Brain microvascular endothelial cell (primary cell): ENCODE measurements around the gene MYCBP.

Experiments
- DNase-seq: peaks from one replicate; pipeline ENCODE4 v3.0.0-alpha.2; 2020
- H3K27ac ChIP-seq: fragments of 250-450 bp; sonication (Bioruptor Pico); 2 replicates; pipeline ENCODE4 v1.5.1; 2020; ENCODE audit warnings: mild to moderate bottlenecking, moderate library complexity
- H3K27me3 ChIP-seq: fragments of 250-450 bp; sonication (Bioruptor Pico); replicated peaks from 2 replicates; pipeline ENCODE4 v1.5.1; 2020; ENCODE audit warnings: mild to moderate bottlenecking
- H3K36me3 ChIP-seq: fragments of 250-450 bp; sonication (Bioruptor Pico); replicated peaks from 2 replicates; pipeline ENCODE4 v1.5.1; 2020; ENCODE audit warnings: mild to moderate bottlenecking
- H3K4me3 ChIP-seq: 2 replicates; pipeline ENCODE4 v1.5.1; 2011; ENCODE audit warnings: low read depth, mild to moderate bottlenecking, control low read depth, low read length, moderate library complexity
- CTCF ChIP-seq: IDR thresholded peaks from 2 replicates; pipeline ENCODE4 v1.5.1; 2011; ENCODE audit warnings: low read depth, mild to moderate bottlenecking, moderate library complexity, low read length, control low read depth, inconsistent platforms; ENCODE audit errors: missing control alignments
- in situ Hi-C: cut with HindIII; loops from 2 replicates; pipeline ENCODE4 v1.10.0; 2017; ENCODE audit warnings: low sequenced_read_pairs, low pct_ligation_motif_present

MYCBP gene

DNA sequence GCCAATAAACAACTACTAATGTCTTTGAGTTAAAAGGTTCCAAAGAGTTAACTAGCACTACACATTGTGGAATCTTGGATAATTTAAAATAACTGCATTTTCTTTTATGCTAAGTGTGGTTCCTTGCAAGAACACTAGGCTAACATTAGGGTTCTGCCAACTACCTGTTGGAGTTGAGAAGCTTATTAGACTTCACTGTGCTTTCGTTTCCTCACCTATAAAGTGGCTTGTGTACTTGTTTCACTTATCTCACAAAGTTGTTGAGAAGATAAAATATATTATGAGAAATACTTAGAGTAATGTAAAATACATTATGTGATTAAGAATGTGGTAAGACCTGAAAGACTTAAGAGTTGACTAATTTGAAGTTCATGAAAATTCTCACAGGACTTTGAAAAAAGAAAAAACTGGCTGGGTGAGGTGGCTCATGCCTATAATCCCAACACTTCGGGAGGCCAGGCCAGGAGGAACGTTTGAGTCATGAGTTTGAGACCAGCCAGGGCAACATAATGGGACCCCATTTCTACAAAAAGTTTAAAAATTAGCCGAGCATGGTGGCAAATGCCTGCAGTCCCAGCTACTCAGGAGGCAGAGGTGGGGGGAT is 7.9 kb downstream of the MYCBP start:
- in situ Hi-C loops = no loop called here
- Histone ChIP-seq H3K4me3 (no peak overlapping the region), H3K27me3 (no peaks in the 10 kb centered on the region), H3K27ac (no peak overlapping the region), H3K36me3 (peaks cover 2% of the 10 kb centered on the region)
- TF ChIP-seq CTCF = no peak
- no peak for DNase-seq

GRCh38 chr1:38860454-38860795 is 12.7 kb downstream of the MYCBP start:
- DNase-seq = no peak
- in situ Hi-C loops = no loop called here

GRCh38 chr1:38859561-38860453 is 13.3 kb downstream of the MYCBP start, which contains the start of gene RRAGC:
RRAGC (minus strand) TSS chr1:38859772; CDS start chr1:38859646, 126 bp downstream.
- in situ Hi-C loops = no loop called here
- no peak for TF ChIP-seq CTCF
- Histone ChIP-seq H3K27me3 (no peaks in the 10 kb centered on the region), H3K4me3 (peak within 1 kb of the TSS; percentile 96), H3K36me3 (peaks cover 9% of the 10 kb centered on the region), H3K27ac (peak within 1 kb of the TSS; percentile 81)
- peak; percentile 99 for DNase-seq

More at GRCh38 chr1:38860454-38860795, 12.7 kb downstream of the MYCBP start:
- no peaks in the 10 kb centered on the region for H3K27me3 ChIP-seq
- no peak for TF ChIP-seq CTCF
- no peak overlapping the region for H3K27ac ChIP-seq
- H3K36me3 ChIP-seq = peaks cover 5% of the 10 kb centered on the region
- H3K4me3 ChIP-seq = peak overlapping the region; percentile 96

GRCh38 chr1:38858833-38859560 is 14.2 kb downstream of the MYCBP start:
- Histone ChIP-seq H3K36me3 (peaks cover 9% of the 10 kb centered on the region), H3K4me3 (peak overlapping the region; percentile 91), H3K27me3 (no peaks in the 10 kb centered on the region), H3K27ac (peak overlapping the region; percentile 81)
- peak; percentile 62 for DNase-seq
- no peak for TF ChIP-seq CTCF
- in situ Hi-C loops = no loop called here

DNA sequence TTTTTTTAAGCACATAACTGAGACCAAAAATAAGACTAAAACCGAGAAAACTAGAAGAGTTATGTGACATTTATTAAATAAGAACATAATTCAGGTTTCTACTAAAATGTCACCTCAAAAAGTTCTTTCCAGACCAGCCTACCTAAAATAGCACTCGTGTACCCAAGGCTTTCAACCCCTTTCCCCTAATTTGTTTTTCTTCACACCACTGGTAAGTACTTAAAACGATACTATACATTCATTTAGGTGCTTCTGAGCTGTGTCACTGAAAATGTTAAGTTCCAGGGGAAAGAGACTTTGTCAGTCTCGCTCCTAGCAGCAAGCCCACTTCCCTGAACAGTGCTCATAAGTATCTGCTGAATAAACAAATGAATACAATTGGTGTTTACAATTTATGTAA is 20.4 kb downstream of the MYCBP start:
- TF ChIP-seq CTCF = no peak
- no peak overlapping the region for H3K4me3 ChIP-seq
- H3K27ac ChIP-seq = no peak overlapping the region
- H3K27me3 ChIP-seq = no peaks in the 10 kb centered on the region
- in situ Hi-C loops = no loop called here
- peaks cover 39% of the 10 kb centered on the region for H3K36me3 ChIP-seq
- no peak for DNase-seq
